PC-9 (cell line): Measurements from ENCODE around the gene CMTM7. TPM values are rescaled to one million over a fixed set of nuclear protein-coding genes. Genes with fewer than 3 reads are reported as not detected.

ENCODE experiments used
- BruUV-seq: library from RNA; stranded (reverse); fragments of 400-500 nt; replicated peaks from 2 replicates; lab custom pipeline; 2021; lab: Mats Ljungman, UMichigan
- CTCF ChIA-PET: fragments of 300-600 bp; sonication (Branson Sonifier 250); formaldehyde crosslinking; loops from one replicate; lab custom pipeline; 2022; ENCODE audit warnings: antibody characterized with exemption; lab: Charles Lee
- POLR2A ChIA-PET: fragments of 300-600 bp; sonication (Branson Sonifier 250); formaldehyde crosslinking; loops from one replicate; lab custom pipeline; 2022; ENCODE audit warnings: antibody characterized with exemption; ENCODE audit not compliant: unreplicated experiment; lab: Charles Lee
- DNase-seq, 2 experiments: peaks; one replicate each; pipeline versions ENCODE4 v3.0.0 to v3.0.0-alpha.2; 2015 to 2022; ENCODE audit warnings: mixed read lengths in 1 of 2
- H2AFZ ChIP-seq: fragments of 200-600 bp; sonication (generic); 2 replicates; pipeline ENCODE4 v1.8.1; 2017; ENCODE audit warnings: antibody characterized with exemption
- H3F3A ChIP-seq: fragments of 200-600 bp; sonication (generic); 2 replicates; pipeline ENCODE4 v1.8.1; 2017; ENCODE audit warnings: antibody characterized with exemption, mild to moderate bottlenecking, low read depth; ENCODE audit not compliant: insufficient read depth
- H3K27ac ChIP-seq: fragments of 200-600 bp; sonication (generic); 2 replicates; pipeline ENCODE4 v1.6.1; 2016; ENCODE audit warnings: mixed run types
- H3K27me3 ChIP-seq: fragments of 200-600 bp; sonication (generic); 2 replicates; pipeline ENCODE4 v1.6.1; 2016; ENCODE audit warnings: low read depth, mixed run types; ENCODE audit not compliant: insufficient read depth
- H3K36me3 ChIP-seq: fragments of 200-600 bp; sonication (generic); 2 replicates; pipeline ENCODE4 v1.6.1; 2016; ENCODE audit warnings: low read depth, mixed run types
- H3K4me1 ChIP-seq: fragments of 200-600 bp; sonication (generic); replicated peaks from 2 replicates; pipeline ENCODE4 v1.6.1; 2016; ENCODE audit warnings: mixed run types; ENCODE audit not compliant: insufficient read depth
- H3K4me2 ChIP-seq: fragments of 200-600 bp; sonication (generic); 2 replicates; pipeline ENCODE4 v1.6.1; 2017; ENCODE audit warnings: mixed run types
- H3K4me3 ChIP-seq: fragments of 200-600 bp; sonication (generic); 2 replicates; pipeline ENCODE4 v1.6.1; 2016; ENCODE audit warnings: mixed run types
- H3K79me2 ChIP-seq: fragments of 200-600 bp; sonication (generic); 2 replicates; pipeline ENCODE4 v1.6.1; 2017; ENCODE audit warnings: low read depth, mixed run types
- H3K9me2 ChIP-seq: fragments of 200-600 bp; sonication (generic); 2 replicates; pipeline ENCODE4 v1.8.1; 2017; ENCODE audit warnings: mild to moderate bottlenecking; ENCODE audit not compliant: insufficient read depth
- H3K9me3 ChIP-seq: fragments of 200-600 bp; sonication (generic); 2 replicates; pipeline ENCODE4 v1.8.1; 2016; ENCODE audit warnings: low read depth; ENCODE audit not compliant: insufficient read depth
- H4K20me1 ChIP-seq: fragments of 200-600 bp; sonication (generic); 2 replicates; pipeline ENCODE4 v1.8.1; 2017; ENCODE audit not compliant: insufficient read depth
- EZH2 ChIP-seq: fragments of 200-600 bp; sonication (generic); IDR thresholded peaks from 2 replicates; pipeline ENCODE4 v1.8.0; 2017; ENCODE audit warnings: antibody characterized with exemption, low read depth
- intact Hi-C: fragments of 100-400 bp; cut with micrococcal nuclease; formaldehyde crosslinking; loops from one replicate; pipeline ENCODE4 v1.10.0; 2022; ENCODE audit not compliant: unreplicated experiment
- total RNA-seq: library from RNA; stranded (reverse); gene quantifications from 2 replicates; pipeline ENCODE4 v1.2.3, GENCODE V29; 2021
- TF ChIP-seq, protein P1 (sequence below): fragments of 200-600 bp; sonication (generic); conservative IDR thresholded peaks from 2 replicates; pipeline ENCODE4 v1.6.1; 2017; ENCODE audit warnings: mixed run types, antibody characterized with exemption, mild to moderate bottlenecking, moderate library complexity

CMTM7 gene
- total RNA-seq, 1 experiment from 2014 or later = 37.1 TPM

DNA sequence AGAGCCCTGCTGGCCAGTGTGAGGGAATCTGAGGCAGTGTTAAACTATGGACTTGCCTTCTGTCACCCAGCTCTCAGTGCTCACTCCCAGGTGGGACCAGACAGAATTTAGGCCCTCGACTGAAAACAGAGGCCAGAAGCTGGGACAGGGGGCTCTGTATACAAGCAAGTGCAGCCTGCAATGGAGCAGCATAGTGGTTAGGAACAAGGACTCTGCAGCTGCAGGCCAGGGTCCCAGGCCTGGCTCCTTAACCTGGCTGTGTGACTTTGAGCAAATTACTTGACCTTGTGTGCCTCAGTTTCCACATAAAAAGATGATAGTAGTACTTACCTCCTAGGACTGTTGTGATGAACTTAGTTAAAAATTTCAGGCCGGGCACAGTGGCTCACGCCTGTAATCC, 39.8 kb downstream of the CMTM7 start:
- no peak overlapping the region for H3K27ac ChIP-seq
- TF ChIP-seq, protein P1, sequence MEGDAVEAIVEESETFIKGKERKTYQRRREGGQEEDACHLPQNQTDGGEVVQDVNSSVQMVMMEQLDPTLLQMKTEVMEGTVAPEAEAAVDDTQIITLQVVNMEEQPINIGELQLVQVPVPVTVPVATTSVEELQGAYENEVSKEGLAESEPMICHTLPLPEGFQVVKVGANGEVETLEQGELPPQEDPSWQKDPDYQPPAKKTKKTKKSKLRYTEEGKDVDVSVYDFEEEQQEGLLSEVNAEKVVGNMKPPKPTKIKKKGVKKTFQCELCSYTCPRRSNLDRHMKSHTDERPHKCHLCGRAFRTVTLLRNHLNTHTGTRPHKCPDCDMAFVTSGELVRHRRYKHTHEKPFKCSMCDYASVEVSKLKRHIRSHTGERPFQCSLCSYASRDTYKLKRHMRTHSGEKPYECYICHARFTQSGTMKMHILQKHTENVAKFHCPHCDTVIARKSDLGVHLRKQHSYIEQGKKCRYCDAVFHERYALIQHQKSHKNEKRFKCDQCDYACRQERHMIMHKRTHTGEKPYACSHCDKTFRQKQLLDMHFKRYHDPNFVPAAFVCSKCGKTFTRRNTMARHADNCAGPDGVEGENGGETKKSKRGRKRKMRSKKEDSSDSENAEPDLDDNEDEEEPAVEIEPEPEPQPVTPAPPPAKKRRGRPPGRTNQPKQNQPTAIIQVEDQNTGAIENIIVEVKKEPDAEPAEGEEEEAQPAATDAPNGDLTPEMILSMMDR = no peak
- TF ChIP-seq EZH2 = no peak
- DNase-seq = no peak
- intact Hi-C loops = no loop called here
- peaks cover 14% of the 10 kb centered on the region; the same call in 1 of the 2 replicates for H3K4me1 ChIP-seq
- H2AFZ ChIP-seq = no peak overlapping the region
- H3F3A ChIP-seq = no peaks in the 10 kb centered on the region
- no peaks in the 10 kb centered on the region for H3K27me3 ChIP-seq
- no TSS peak for BruUV-seq
- H3K79me2 ChIP-seq = peaks cover 13% of the 10 kb centered on the region
- no peak overlapping the region for H3K4me3 ChIP-seq
- CTCF ChIA-PET = no interaction called here
- H3K9me2 ChIP-seq = no peaks in the 10 kb centered on the region
- H3K4me2 ChIP-seq = no peak overlapping the region
- POLR2A ChIA-PET = interaction anchor here (0.6 kb wide), 1 partner anchor 9 kb away, joined by 3 read pairs; no protein-coding TSS in a partner anchor
- H4K20me1 ChIP-seq = no peaks in the 10 kb centered on the region
- no peaks in the 10 kb centered on the region for H3K36me3 ChIP-seq
- H3K9me3 ChIP-seq = no peaks in the 10 kb centered on the region

DNA sequence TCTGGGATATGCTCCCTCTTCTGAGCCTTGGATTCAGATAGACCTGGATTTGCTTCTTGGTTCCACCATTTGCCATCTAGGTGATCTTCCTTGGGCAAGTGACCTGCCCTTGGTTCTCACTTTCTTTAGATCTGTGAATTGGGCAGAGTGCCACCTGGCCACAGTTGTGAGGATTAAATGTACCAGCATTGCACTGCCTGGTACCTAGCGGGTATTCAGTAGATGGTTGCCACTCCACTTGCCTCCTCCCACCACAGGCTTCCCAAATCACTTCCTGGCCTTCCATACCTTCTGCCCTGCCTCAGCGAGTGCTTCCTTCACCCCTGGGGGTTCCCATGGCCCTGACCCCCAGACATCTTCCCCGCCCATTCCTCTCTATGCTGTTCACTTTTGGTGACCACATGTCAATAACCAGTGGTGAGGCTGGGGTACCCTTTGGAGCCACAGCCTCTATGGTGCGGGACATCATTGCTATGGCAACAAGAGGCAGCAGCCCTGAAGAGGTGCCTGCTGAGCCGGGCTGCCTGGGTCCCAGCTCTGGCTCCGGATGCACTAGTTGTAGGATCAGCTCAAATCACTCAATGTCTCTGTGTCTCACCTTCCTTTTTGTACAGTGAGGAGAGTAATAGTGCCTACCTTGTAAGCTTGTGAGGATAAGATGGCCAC, 40.5 kb downstream of the CMTM7 start:
- ChIA-PET CTCF (no interaction called here), POLR2A (no interaction called here)
- intact Hi-C loops = no loop called here
- Histone ChIP-seq H3K27ac (no peak overlapping the region), H3F3A (no peaks in the 10 kb centered on the region), H3K4me3 (no peak overlapping the region), H3K27me3 (no peaks in the 10 kb centered on the region), H3K79me2 (peaks cover 9% of the 10 kb centered on the region), H3K36me3 (no peaks in the 10 kb centered on the region), H3K4me2 (no peak overlapping the region), H3K9me2 (no peaks in the 10 kb centered on the region), H2AFZ (no peak overlapping the region), H3K9me3 (no peaks in the 10 kb centered on the region), H4K20me1 (no peaks in the 10 kb centered on the region), H3K4me1 (peaks cover 14% of the 10 kb centered on the region; the same call in 1 of the 2 replicates)
- BruUV-seq = no TSS peak
- DNase-seq = no peak
- TF ChIP-seq EZH2 = no peak
- TF ChIP-seq, protein P1 = no peak

DNA sequence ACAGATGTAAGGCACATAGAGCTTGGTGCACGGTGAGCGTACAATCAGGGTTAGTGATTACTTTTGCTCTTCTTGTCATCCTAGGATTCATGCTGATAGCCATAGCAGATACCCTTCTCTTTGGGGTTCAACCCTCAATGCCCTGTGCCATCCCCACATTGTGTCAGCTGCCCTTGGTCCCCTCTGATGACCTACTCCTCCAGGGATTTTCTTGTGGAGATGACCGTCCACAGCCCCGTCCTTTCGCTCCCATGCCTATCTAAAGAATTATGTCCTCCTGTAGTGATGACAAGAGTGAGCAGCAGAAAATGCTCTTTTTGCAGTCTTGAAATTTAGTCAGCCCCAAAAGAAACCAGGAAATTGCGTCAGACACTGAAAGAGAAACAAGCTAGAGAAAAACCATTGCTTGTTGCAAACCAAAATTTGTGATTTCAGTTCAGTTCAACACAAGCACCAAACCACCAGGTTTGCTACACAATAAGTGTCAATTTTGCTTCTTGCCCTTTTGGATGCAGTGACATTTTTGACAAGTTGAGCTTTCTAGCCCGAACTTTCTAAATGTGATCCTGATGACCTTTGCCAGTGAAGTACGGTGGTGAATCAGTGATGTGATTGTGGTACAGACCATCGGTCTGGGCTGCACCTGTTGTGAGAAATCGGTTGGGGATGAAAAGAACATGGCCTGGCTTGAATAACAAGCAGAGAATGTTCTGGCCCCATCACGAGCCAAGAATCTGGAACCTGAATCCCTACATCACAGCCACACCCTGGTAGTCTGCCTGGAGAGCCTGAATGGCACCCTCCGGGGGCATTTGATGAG, 41.3 kb downstream of the CMTM7 start:
- Histone ChIP-seq H2AFZ (no peak overlapping the region), H3K9me2 (no peaks in the 10 kb centered on the region), H3K79me2 (peaks cover 8% of the 10 kb centered on the region; the same call in 1 of the 2 replicates), H3K4me1 (peaks cover 10% of the 10 kb centered on the region; the same call in 1 of the 2 replicates), H3K36me3 (no peaks in the 10 kb centered on the region), H3K4me3 (no peak overlapping the region), H3K9me3 (no peaks in the 10 kb centered on the region), H4K20me1 (no peaks in the 10 kb centered on the region), H3F3A (no peaks in the 10 kb centered on the region), H3K4me2 (no peak overlapping the region), H3K27me3 (no peaks in the 10 kb centered on the region), H3K27ac (no peak overlapping the region)
- no TSS peak for BruUV-seq
- CTCF ChIA-PET = no interaction called here
- DNase-seq = no peak
- TF ChIP-seq, protein P1 = no peak
- no peak for TF ChIP-seq EZH2
- POLR2A ChIA-PET = no interaction called here
- intact Hi-C loops = no loop called here
